ENCODE measurements around the gene USP28. TPM values are rescaled to one million over a fixed set of nuclear protein-coding genes. Genes with fewer than 3 reads are reported as not detected.
"Not testable (repeated sequence)": the region's sequence is repeated elsewhere in the genome, so short reads cannot be mapped to it uniquely, and the experiment has no call there.

USP28 gene
- polyA plus RNA-seq, 4 donors: 31.2 to 53.7 (median 42.5) TPM

DNA sequence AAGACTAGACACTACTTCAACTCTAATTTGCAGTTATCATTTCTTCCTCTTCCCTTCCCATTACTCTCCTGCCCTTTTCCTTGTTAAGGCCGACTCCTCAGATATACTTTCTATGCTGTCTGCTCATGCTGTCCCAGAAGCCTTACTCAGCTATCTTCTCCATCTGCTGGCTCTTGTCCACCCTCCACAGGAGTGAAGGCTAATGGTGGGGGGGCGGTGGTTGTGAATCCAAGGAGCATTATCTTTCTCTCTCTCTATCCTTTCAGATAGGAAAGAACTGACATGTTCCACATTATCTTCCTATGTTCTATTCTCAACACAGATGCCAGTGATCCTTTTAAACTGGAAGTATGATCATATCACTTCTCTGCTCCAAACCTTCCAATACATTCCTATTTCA, 37.4 kb downstream of the USP28 start:
- no peak for DNase-seq (ENCODE audit: low read depth in 4 of 4, low spot score in 2 of 4)

GRCh38 chr11:113835306-113835705, 40.1 kb downstream of the USP28 start:
- DNase-seq (ENCODE audit: low read depth in 4 of 4, low spot score in 2 of 4): no peak

DNA sequence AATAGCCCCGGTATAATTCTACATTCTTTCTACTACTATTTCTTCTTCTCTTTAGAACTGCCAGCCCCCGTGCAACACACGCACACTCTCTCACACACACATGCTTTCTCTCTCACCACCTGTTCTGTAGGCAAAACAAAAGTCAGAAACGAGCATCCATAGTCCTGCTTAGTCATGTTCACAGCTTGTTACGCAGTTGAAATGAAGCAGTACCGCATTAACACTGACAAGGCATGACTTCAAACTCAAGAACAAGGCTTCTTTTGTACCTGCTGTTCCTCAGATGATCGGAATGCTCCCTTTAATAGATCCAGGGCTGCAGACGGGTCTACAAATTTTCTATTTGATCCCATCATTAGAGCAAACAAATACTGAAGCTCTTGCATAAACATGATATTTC, 42.2 kb downstream of the USP28 start:
- DNase-seq (ENCODE audit: low read depth in 4 of 4, low spot score in 2 of 4): no peak

- DNase-seq (ENCODE audit: low read depth in 4 of 4, low spot score in 2 of 4): no peak
These were observed 44.1 kb downstream of the USP28 start for GRCh38 chr11:113831314-113831713.

GRCh38 chr11:113829751-113830150, 45.6 kb downstream of the USP28 start:
- no peak for DNase-seq (ENCODE audit: low read depth in 4 of 4, low spot score in 2 of 4)

DNA sequence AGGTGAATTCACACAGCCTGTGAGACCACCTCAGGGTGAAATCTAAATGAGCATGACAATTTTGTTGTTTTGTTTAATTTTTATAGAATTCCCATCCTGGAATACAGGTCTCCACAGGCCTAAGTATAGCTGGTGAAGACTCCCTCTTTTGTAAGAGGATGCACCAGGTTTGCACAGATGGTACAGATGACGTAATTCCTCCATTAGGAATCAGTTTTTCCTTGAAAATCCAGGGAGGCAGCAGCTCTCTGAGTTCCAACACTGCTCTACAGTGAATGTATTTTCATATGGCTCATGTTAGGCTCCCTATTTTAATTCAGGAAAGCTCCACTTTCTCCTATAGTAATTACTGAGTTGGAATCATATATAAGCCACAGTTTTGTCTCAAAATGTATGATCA, 47.2 kb downstream of the USP28 start:
- DNase-seq (ENCODE audit: low read depth in 4 of 4, low spot score in 2 of 4): no peak

DNA sequence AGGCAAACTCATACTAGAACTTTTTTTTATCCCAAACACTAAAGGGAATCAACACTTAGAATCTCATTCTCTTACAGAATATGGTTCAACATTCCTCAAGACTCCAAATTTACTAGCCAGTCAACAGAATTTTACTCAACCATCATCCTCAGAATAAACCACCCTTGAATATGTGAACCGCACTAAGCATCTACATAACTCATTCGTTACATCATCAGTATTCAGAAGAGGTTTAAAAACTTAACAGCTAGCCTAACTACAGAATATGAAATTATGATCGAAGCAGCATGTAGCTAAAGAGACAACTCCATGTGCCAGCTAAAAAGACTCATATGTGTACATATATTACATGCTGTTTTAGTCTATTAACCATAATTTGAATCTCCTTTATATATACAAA, 47.9 kb downstream of the USP28 start:
- no peak for DNase-seq (ENCODE audit: low read depth in 4 of 4, low spot score in 2 of 4)

GRCh38 chr11:113818426-113818825, 56.9 kb downstream of the USP28 start:
- no peak for DNase-seq (ENCODE audit: low read depth in 4 of 4, low spot score in 2 of 4)

DNA sequence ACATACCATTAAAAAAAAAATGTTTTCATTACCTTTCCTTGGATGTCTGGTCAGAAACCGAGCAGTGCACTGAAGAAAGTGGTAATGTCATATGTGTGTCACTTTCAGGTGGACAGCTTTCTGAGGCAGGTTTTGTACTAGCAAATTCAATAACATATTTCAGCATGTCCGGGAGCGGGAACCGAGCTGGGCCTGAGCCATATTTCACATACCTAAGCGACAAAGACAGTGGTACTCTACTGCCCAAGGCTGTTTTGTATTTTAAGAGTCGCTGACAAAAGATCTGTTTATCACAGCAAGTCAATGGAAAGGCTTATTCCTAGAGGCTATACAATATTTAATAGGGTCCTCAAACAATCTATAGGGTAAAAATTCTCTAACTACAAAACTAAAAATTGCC, 57.7 kb downstream of the USP28 start:
- no peak for DNase-seq (ENCODE audit: low read depth in 4 of 4, low spot score in 2 of 4)

GRCh38 chr11:113817162-113817561, 58.2 kb downstream of the USP28 start:
- no peak for DNase-seq (ENCODE audit: low read depth in 4 of 4, low spot score in 2 of 4)

GRCh38 chr11:113814181-113814580, 61.2 kb downstream of the USP28 start:
- DNase-seq (ENCODE audit: low read depth in 4 of 4, low spot score in 2 of 4): no peak

GRCh38 chr11:113808931-113809330, 66.4 kb downstream of the USP28 start:
- DNase-seq (ENCODE audit: low read depth in 4 of 4, low spot score in 2 of 4): no peak

- DNase-seq (ENCODE audit: low read depth in 4 of 4, low spot score in 2 of 4): no peak
These were observed 69.0 kb downstream of the USP28 start for GRCh38 chr11:113806406-113806805.

- no peak for DNase-seq (ENCODE audit: low read depth in 4 of 4, low spot score in 2 of 4)
These were observed 69.7 kb downstream of the USP28 start for GRCh38 chr11:113805640-113806039.

DNA sequence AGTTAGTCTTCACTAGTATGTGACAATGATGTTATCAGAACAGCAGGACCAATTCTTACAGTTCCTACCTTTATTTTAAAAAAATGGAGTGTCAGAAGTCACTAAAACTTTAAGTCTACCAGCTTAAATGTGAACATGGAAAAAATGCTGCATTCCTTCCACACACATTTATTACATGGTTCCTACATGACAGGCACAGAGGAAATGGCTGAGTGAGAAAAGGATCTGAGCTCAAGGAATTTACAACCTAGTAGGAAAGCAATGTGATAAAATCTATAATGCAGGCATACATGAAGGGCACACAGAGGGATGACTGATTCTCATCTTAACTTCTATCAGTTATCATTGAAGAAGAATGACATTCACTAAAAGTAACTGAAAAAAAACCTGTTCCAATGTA, 72.8 kb downstream of the USP28 start:
- no peak for DNase-seq (ENCODE audit: low read depth in 4 of 4, low spot score in 2 of 4)

- peak in 3 of 4 donors; percentile 10 to 18 (median 17) for DNase-seq (ENCODE audit: low read depth in 4 of 4, low spot score in 2 of 4)
These were observed 78.6 kb downstream of the USP28 start for GRCh38 chr11:113796663-113797259.

DNA sequence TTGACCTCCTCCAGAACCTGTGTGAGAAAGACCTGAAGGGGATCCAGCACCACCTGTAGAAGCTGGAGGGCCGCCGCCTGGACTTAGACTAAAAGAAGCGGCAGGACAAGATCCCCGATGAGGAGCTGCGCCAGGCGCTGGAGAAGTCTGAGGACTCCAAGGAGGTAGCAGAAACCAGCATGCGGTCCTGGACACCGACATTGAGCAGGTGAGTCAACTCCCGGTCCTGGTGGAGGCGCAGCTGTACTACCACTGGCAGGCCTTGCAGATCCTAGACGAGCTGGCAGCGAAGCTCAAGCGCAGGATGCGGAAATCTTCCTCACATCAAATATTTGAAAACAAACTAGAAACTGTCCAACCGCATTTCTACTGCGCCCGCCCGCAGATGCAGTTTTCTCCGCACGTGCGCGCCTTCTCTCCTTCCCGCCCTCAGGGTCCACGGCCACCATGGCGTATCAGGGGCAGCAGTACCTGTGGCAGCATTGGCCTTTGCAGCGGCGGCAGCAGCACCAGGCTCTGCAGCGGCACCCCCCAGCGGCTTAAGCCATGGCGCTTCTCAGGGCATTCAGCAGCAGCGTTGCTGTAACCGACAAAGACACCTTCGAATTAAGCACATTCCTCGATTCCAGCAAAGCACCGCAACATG, 85.6 kb downstream of the USP28 start:
- DNase-seq (ENCODE audit: low read depth in 4 of 4, low spot score in 2 of 4): no peak

- DNase-seq (ENCODE audit: low read depth in 4 of 4, low spot score in 2 of 4): not testable (repeated sequence)
These were observed 86.4 kb downstream of the USP28 start for GRCh38 chr11:113789016-113789415.

GRCh38 chr11:113782134-113782533, 93.2 kb downstream of the USP28 start:
- DNase-seq (ENCODE audit: low read depth in 4 of 4, low spot score in 2 of 4): no peak

GRCh38 chr11:113781682-113782081, 93.7 kb downstream of the USP28 start:
- DNase-seq (ENCODE audit: low read depth in 4 of 4, low spot score in 2 of 4): no peak

DNA sequence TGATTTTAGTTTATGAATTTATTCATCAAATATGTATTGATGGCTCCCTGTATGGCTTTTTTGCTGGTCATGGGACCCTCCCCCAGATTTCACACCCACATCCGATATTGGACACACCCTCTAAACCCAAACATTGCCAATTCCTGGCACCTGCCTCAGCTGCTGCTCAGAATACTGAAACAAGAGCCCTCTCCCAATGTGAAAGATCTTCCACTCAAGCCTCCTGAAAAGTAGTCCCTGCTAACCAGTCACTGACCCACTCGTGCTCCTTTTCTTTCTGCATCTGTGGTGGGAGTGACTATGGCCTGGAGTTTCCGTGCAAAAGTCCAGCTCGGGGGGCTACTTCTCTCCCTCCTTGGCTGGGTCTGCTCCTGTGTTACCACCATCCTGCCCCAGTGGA, 95.9 kb downstream of the USP28 start, which contains the start of gene CLDN25:
CLDN25 (plus strand) TSS at position 301 of the 400 bp plus-strand sequence; CDS start at position 301, 0 bp downstream.
- no peak for DNase-seq (ENCODE audit: low read depth in 4 of 4, low spot score in 2 of 4)

- no peak for DNase-seq (ENCODE audit: low read depth in 4 of 4, low spot score in 2 of 4)
These were observed 97.1 kb downstream of the USP28 start for GRCh38 chr11:113778111-113778910.

Data from left renal cortex interstitium (tissue), 4 donors.